ENCODE data around the gene HABP4.

The HABP4 gene

DNA sequence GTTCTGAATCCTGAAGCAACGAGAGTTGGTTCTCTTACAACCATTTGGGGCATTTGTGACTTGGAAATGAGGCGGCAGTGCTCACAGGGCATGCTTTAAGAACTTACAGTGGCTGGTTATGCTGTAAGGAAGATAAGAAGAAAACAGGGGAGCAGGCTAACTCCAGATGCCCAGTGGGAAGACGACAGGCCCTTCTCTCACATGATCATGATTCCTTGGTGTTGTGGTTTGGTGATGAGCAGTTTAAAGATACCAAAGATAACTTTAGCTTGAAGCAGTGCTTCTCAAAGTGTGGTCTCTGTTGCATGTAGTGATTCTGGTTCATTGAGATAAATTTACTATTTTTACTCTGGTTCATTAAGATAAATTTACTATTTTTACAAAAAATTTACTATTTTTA, 2.6 kb upstream of the HABP4 start:
- TF ChIP-seq GATA1 (IDR thresholded peaks at IDR 0.05; ENCODE audit: low read depth, low read length) (no peak), POLR2A (IDR thresholded peaks at IDR 0.05; ENCODE audit: low read length) (no peak)

DNA sequence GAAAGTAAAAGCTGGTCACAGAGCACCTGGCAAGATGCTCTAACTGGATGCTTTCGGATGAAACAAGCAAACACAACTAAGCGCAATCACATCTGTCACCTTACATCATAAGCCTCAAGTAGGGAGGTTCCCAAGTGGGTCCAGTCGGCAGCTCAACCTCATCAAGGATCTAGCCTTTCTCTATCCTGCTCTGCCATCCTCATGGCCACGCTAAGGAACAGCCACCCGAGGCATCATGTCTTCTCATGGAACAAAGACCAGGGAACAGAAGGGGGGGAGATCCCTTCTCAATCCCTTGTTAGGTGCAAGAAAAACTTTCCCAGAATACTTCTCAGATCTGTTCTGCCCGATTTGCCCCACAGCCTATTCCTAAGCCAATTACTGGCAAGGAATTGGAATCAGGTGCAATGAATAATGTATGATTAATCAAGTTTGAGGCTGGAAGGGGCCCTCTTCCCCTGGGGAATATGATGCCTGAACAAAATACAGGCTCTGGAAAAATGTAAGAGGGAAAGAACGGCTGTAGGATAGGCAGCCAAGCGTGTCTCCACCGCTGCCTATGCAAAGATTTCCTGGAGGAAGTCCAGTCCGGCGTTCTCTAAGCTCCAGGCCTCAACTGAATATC, 1.3 kb upstream of the HABP4 start:
- no peak for DNase-seq
- no peak for TF ChIP-seq POLR2A (IDR thresholded peaks at IDR 0.05; ENCODE audit: low read length)
- no peak for TF ChIP-seq GATA1 (IDR thresholded peaks at IDR 0.05; ENCODE audit: low read depth, low read length)

More for the DNA sequence above, 2.6 kb upstream of the HABP4 start:
- no peak for DNase-seq

DNA sequence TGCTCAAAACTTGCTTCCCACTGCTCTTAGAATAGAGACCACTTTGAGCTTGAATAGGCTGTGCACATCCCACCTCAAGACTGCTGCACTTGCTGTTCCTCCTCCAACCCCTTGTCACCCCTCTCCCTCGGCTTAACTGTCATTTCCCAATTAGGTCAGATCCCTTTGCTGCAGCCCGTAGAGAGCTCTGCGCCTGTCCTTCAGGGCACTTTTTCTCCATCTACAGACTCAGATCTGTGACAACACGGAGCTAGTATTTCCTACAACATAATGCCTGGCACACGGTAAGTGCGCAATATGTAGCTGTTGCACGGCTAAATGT, 485 bp upstream of the HABP4 start:
- DNase-seq = no peak
- TF ChIP-seq POLR2A (IDR thresholded peaks at IDR 0.05; ENCODE audit: low read length) (no peak), GATA1 (IDR thresholded peaks at IDR 0.05; ENCODE audit: low read depth, low read length) (no peak)

DNA sequence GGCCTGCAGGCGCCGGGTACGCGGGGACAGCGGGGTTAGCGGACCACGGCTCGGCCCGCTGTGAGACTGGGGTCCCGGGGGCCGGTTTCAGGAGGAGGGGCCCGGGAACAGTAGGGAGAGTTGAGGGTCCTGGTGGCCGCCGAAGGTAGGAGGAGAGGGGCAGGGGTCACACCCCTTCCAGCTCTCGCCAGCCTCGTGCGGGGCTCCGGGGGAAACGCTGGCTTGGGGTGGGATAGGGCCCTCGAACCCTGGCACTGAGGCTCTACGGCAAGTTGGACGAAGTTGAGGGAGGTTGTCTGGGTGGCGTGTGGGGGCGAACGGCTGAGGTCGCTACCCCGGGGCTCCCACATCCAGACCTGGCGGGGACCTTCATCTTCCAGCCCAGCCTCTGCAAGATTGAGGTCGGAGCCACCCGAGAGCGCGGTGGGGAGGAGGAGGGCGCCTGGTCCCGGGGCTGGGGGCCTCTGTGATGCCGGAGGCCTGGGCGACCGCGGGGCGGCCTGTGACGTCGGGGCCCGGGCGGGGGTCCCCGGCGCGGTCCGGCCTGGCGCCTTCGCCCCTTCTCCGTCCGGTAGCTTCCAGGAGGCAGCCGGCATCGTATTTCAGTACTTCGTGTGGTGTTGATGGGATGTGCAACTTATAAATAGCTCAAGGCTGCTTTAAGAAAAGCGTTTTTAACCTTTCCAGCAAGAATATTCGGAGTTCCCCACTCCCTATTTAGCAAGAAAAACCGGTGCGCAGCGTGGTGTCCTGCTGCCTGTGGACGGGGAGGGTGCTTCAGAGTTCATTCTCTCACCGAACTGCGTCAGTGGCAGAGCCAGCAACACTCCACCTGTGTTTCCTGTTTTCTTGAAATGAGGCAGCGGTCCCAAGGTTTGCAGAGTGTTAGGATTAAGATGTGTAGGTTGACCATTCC, 902 bp downstream of the HABP4 start:
- TF ChIP-seq POLR2A (IDR thresholded peaks at IDR 0.05; ENCODE audit: low read length) (no peak), GATA1 (IDR thresholded peaks at IDR 0.05; ENCODE audit: low read depth, low read length) (no peak)
- DNase-seq = peak in 1 of 2 experiments; percentile 41

DNA sequence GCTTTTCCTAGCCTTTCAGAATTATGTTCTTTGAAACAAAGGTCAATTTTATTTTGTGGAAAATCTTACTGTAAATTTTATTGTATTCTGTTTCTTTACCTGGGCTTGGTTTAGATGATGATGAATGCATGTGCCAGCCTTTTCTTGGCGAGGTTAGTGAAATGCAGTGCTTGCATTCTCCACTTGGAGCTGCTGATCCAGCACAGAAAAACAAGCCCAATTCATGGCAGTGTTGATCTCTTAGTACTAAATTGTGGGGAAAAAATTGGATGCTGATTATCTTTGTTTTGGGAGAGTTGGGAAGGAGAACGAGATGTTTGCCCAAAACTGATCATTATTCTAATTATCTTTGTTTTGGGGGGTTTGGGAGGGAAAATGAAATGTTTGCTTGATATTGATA, 3.7 kb downstream of the HABP4 start:
- DNase-seq = no peak
- TF ChIP-seq GATA1 (IDR thresholded peaks at IDR 0.05; ENCODE audit: low read depth, low read length) (no peak), POLR2A (IDR thresholded peaks at IDR 0.05; ENCODE audit: low read length) (no peak)

DNA sequence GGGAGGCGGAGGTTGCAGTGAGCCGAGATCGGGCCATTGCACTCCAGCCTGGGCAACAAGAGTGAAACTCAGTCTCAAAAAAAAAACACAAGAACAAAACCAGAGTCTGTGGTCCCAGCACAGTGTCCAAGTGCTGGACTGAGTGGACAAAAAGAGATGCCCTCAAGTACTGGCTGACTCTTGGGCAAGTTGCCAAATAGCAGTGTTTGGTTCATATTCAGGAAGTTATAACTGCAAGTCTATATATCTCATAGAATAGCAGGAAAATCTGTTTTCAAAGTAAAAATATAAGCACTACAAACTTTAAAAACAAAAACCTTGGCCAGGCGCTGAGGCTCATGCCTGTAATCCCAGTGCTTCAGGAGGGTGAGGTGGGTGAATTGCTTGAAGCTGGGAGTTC, 7.3 kb downstream of the HABP4 start:
- no peak for DNase-seq
- TF ChIP-seq GATA1 (IDR thresholded peaks at IDR 0.05; ENCODE audit: low read depth, low read length) = no peak
- no peak for TF ChIP-seq POLR2A (IDR thresholded peaks at IDR 0.05; ENCODE audit: low read length)

DNA sequence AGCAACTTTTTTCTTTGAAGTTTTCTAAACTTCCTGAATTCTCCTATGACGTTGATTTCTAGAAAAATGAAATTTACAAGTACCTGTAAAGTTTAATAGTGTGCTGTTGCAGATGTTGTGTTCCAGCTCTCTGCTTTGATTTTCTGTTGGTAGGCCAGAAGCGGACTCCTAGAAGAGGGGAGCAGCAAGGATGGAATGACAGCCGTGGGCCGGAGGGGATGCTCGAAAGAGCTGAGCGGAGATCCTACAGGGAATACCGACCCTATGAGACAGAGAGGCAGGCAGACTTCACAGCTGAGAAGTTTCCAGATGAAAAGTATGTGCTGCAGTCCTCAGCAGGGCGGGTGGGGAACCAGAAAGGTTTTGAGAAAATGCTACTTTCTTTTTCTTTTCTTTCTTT, 8.3 kb downstream of the HABP4 start:
- no peak for TF ChIP-seq POLR2A (IDR thresholded peaks at IDR 0.05; ENCODE audit: low read length)
- no peak for TF ChIP-seq GATA1 (IDR thresholded peaks at IDR 0.05; ENCODE audit: low read depth, low read length)
- no peak for DNase-seq

DNA sequence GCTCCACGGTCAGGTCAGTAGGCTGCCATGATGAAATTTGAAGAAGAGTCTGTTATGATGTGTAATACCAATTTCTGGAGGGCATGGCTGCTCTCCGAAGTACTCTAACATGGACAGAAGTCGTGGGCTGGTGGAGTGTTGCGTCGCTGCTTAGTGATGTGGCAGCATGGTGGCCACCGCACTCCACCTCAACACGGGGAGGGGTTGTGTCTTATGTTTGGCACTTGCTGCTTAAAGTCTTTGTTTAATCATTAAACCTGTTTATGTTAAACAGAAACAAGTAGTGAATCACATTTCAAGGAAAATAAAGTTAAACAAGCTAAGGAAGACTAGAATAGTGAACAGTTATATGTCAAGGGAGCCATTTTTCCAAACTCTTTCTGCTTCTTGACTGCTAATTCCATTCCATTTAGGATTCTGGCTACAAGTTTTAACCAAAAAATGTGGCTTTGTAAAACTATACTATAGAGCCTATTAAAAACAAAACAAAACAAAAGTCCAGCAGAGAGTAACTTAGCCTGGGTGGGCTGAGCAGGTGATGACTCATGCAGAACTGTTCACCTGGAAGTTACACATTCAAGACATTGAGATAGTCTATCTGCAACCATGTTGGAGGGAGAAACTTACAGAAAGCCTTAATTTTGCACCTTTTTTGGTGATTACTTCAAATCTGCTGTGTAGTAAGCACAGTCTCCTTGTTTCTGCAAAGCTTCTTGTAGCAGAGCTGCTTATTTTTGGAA, 9.5 kb downstream of the HABP4 start:
- no peak for TF ChIP-seq POLR2A (IDR thresholded peaks at IDR 0.05; ENCODE audit: low read length)
- TF ChIP-seq GATA1 (IDR thresholded peaks at IDR 0.05; ENCODE audit: low read depth, low read length) = no peak
- no peak for DNase-seq

DNA sequence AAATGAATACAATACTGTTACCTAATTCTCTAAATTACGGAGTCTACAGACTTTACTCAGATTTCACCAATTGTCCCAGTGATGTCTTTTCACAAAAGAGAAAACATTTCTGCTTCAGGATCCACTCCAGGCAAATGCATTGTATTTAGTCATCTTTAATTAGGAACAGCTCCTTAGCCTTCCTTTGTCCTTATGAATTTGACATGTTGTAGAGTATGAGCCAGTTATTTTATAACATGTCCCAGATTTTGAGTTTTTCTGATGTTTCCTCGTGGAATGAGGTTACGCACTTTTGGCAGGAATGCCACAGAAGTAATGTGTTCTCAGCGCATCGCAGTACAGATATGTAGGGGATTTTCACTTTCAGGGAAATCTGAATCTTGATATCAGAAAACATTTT, 10.5 kb downstream of the HABP4 start:
- TF ChIP-seq POLR2A (IDR thresholded peaks at IDR 0.05; ENCODE audit: low read length) (no peak), GATA1 (IDR thresholded peaks at IDR 0.05; ENCODE audit: low read depth, low read length) (no peak)
- no peak for DNase-seq

DNA sequence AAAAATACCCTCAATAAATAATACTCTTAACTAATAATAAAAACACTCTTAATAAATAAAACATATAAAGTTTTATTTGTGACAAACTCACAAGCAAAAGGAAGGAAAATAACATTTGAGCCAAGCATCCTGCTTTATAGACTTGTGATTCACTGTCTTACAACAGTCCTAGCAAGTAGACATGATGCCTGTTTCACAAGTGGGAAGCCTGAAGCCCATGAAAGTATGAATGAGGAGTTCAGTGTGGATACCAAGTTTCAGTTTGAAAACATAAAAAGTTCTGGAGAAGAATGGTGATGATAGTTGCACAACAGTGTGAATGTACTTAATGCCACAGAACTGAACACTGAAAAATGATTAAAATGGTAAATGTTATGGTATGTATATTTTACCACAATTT, 10.9 kb downstream of the HABP4 start:
- no peak for DNase-seq
- TF ChIP-seq GATA1 (IDR thresholded peaks at IDR 0.05; ENCODE audit: low read depth, low read length) (no peak), POLR2A (IDR thresholded peaks at IDR 0.05; ENCODE audit: low read length) (no peak)

DNA sequence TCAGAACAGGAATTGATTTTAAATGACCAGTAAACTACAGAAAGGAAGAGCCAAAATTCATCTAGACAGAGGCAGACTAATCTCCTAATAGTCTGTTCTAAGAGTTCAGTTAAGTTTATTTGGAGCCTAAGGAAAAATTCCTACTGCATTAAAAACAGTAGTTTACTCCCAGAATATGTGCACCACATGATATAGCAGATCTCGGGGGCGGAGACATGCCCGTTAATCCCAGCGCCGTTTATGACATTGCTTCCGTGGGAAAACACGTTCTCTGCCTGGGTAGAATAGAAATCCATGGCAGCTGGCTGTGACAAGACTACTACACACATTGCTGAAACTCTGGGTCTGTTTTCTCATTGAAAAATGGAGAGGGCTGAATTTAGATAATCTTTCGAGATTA, 11.4 kb downstream of the HABP4 start:
- DNase-seq = no peak
- no peak for TF ChIP-seq POLR2A (IDR thresholded peaks at IDR 0.05; ENCODE audit: low read length)
- TF ChIP-seq GATA1 (IDR thresholded peaks at IDR 0.05; ENCODE audit: low read depth, low read length) = no peak

DNA sequence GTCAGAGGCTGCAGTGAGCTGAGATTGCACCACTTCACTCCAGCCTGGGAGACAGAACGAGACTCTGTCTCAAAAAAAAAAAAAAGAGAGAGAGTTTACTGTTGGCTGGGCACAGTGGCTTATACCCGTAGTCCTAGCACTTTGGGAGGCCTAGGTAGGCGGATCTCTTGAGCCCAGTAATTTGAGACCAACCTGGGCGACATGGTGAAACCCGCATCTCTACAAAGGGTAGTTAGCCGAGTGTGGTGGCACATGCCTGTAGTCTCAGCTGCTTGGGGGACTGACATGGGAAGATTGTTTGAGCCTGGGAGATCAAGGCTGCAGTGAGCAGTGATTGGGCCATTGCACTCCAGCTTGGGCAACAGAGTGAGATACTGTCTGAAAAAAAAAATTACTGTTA, 12.6 kb downstream of the HABP4 start:
- DNase-seq = no peak
- TF ChIP-seq POLR2A (IDR thresholded peaks at IDR 0.05; ENCODE audit: low read length) (no peak), GATA1 (IDR thresholded peaks at IDR 0.05; ENCODE audit: low read depth, low read length) (no peak)

DNA sequence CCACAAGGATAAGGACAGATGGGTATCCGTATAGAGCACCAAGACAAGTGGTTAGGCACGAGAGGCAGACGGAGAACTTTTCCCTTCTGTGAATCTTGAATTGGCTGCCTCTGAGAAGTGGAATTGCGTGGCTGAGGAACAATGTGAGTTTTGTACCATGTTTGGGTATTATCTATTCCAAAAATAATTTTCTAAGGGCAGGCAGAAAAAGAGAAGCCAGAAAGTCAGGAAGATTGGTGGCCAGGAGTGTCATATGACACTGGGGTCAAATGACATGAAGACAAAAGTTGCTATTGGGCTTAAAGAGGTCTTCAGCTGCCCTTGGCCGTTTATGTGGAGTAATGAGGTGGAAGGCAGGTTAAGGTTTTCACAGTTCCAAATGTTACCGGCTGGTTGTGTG, 14.5 kb downstream of the HABP4 start:
- TF ChIP-seq GATA1 (IDR thresholded peaks at IDR 0.05; ENCODE audit: low read depth, low read length) = no peak
- no peak for TF ChIP-seq POLR2A (IDR thresholded peaks at IDR 0.05; ENCODE audit: low read length)
- no peak for DNase-seq

DNA sequence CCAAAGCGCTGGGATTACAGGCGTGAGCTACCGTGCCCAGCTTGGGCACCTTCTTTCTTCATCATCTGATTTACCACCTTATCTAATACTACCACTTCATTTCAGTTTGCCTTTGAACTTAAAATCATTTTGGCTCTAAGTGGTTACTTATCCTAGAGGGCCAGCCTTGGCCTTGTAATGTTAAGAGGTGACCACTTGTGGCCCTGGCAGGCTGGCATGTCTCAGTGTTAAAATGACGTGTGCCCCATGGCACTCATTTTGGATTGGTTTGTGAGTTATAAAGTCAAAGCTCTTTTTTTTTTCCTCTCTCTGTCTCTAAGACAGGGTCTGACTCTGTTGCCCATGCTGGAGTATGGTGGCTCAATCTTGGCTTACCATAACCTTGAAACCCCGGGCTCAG, 17.8 kb downstream of the HABP4 start:
- no peak for DNase-seq
- TF ChIP-seq POLR2A (IDR thresholded peaks at IDR 0.05; ENCODE audit: low read length) = no peak
- no peak for TF ChIP-seq GATA1 (IDR thresholded peaks at IDR 0.05; ENCODE audit: low read depth, low read length)

Measured in erythroblast (primary cell).